Measurements from ENCODE around the gene POLD3.

Gene POLD3

GRCh38 chr11:74634537-74634936 is 42.2 kb downstream of the POLD3 start:
- no peak for TF ChIP-seq CTCF (IDR thresholded peaks at IDR 0.05)
- Mint-ChIP-seq H3K36me3 (ENCODE audit: low read depth) (peaks cover 44% of the 10 kb centered on the region), H3K4me3 (no peak overlapping the region), H3K9me3 (no peaks in the 10 kb centered on the region), H3K27ac (no peak overlapping the region), H3K27me3 (ENCODE audit: low read depth, poor library complexity) (no peaks in the 10 kb centered on the region), H3K4me1 (peaks cover 15% of the 10 kb centered on the region)
- DNase-seq = no peak

- DNase-seq = no peak
- H3K27me3 Mint-ChIP-seq (ENCODE audit: low read depth, poor library complexity) = no peaks in the 10 kb centered on the region
- H3K4me3 Mint-ChIP-seq = no peak overlapping the region
- no peak for TF ChIP-seq CTCF (IDR thresholded peaks at IDR 0.05)
- H3K4me1 Mint-ChIP-seq = peaks cover 18% of the 10 kb centered on the region
- H3K27ac Mint-ChIP-seq = no peak overlapping the region
- peaks cover 51% of the 10 kb centered on the region for H3K36me3 Mint-ChIP-seq (ENCODE audit: low read depth)
- H3K9me3 Mint-ChIP-seq = no peaks in the 10 kb centered on the region
These were observed 44.3 kb downstream of the POLD3 start for GRCh38 chr11:74636630-74637184.

- no peak overlapping the region for H3K27ac Mint-ChIP-seq
- DNase-seq = no peak
- H3K4me3 Mint-ChIP-seq = no peak overlapping the region
- H3K36me3 Mint-ChIP-seq (ENCODE audit: low read depth) = peaks cover 51% of the 10 kb centered on the region
- no peaks in the 10 kb centered on the region for H3K9me3 Mint-ChIP-seq
- H3K27me3 Mint-ChIP-seq (ENCODE audit: low read depth, poor library complexity) = no peaks in the 10 kb centered on the region
- TF ChIP-seq CTCF (IDR thresholded peaks at IDR 0.05) = no peak
- H3K4me1 Mint-ChIP-seq = peaks cover 18% of the 10 kb centered on the region
These were observed 45.3 kb downstream of the POLD3 start for GRCh38 chr11:74637700-74638099.

- Mint-ChIP-seq H3K4me1 (peaks cover 14% of the 10 kb centered on the region), H3K9me3 (no peaks in the 10 kb centered on the region), H3K4me3 (no peak overlapping the region), H3K36me3 (ENCODE audit: low read depth) (peaks cover 58% of the 10 kb centered on the region), H3K27ac (peak overlapping the region; percentile 79), H3K27me3 (ENCODE audit: low read depth, poor library complexity) (no peaks in the 10 kb centered on the region)
- DNase-seq = no peak
- TF ChIP-seq CTCF (IDR thresholded peaks at IDR 0.05) = no peak
These were observed 46.5 kb downstream of the POLD3 start for GRCh38 chr11:74638869-74639268.

- Mint-ChIP-seq H3K27ac (peak overlapping the region; percentile 23), H3K4me1 (peaks cover 14% of the 10 kb centered on the region), H3K4me3 (no peak overlapping the region), H3K27me3 (ENCODE audit: low read depth, poor library complexity) (no peaks in the 10 kb centered on the region), H3K36me3 (ENCODE audit: low read depth) (peaks cover 61% of the 10 kb centered on the region), H3K9me3 (no peaks in the 10 kb centered on the region)
- no peak for DNase-seq
- no peak for TF ChIP-seq CTCF (IDR thresholded peaks at IDR 0.05)
These were observed 47.2 kb downstream of the POLD3 start for GRCh38 chr11:74639533-74639932.

GRCh38 chr11:74641289-74641688 is 48.9 kb downstream of the POLD3 start:
- Mint-ChIP-seq H3K4me3 (no peak overlapping the region), H3K9me3 (no peaks in the 10 kb centered on the region), H3K36me3 (ENCODE audit: low read depth) (peaks cover 50% of the 10 kb centered on the region), H3K4me1 (peaks cover 14% of the 10 kb centered on the region), H3K27ac (peak overlapping the region; percentile 64), H3K27me3 (ENCODE audit: low read depth, poor library complexity) (no peaks in the 10 kb centered on the region)
- no peak for DNase-seq
- no peak for TF ChIP-seq CTCF (IDR thresholded peaks at IDR 0.05)

Measured in nephron progenitor cell (in vitro differentiated cells).